OCI-LY3 (cell line): ENCODE data around the gene SYT2.
"Not testable (repeated sequence)": the region's sequence is repeated elsewhere in the genome, so short reads cannot be mapped to it uniquely, and the experiment has no call there.

Experiments
- EZH2phosphoT487 ChIP-seq: fragments of 200-600 bp; shearing (Covaris generic); IDR thresholded peaks from 2 replicates; pipeline ENCODE4 v1.6.1; 2018; ENCODE audit warnings: antibody characterized with exemption, mixed run types, low read depth
- TF ChIP-seq, protein P1 (sequence below): fragments of 200-600, 300-600 bp; sonication (generic); IDR thresholded peaks from 2 replicates; pipeline ENCODE4 v1.5.1; 2014; ENCODE audit warnings: antibody characterized with exemption, low read length, low read depth

DNA sequence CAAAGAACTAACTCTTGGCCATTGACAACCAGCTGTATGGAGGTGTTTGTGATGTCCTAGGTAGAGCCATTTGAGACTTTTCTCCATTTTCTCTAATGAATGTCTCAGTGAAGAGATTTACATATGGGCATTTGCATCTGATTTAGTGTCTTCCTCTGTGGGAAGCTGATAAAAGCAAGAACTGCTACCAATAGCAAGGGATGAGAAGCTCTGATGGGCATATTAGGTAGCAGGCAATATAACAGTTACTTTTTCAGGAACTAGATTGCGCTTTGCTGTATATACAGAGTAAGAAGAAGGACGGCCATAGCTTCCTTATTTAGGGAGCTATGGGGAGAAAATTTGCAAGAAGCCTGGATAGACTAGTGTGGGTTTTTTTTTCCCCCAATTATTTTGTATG, 169.4 kb downstream of the SYT2 start:
- TF ChIP-seq, protein P1, sequence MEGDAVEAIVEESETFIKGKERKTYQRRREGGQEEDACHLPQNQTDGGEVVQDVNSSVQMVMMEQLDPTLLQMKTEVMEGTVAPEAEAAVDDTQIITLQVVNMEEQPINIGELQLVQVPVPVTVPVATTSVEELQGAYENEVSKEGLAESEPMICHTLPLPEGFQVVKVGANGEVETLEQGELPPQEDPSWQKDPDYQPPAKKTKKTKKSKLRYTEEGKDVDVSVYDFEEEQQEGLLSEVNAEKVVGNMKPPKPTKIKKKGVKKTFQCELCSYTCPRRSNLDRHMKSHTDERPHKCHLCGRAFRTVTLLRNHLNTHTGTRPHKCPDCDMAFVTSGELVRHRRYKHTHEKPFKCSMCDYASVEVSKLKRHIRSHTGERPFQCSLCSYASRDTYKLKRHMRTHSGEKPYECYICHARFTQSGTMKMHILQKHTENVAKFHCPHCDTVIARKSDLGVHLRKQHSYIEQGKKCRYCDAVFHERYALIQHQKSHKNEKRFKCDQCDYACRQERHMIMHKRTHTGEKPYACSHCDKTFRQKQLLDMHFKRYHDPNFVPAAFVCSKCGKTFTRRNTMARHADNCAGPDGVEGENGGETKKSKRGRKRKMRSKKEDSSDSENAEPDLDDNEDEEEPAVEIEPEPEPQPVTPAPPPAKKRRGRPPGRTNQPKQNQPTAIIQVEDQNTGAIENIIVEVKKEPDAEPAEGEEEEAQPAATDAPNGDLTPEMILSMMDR: not testable (repeated sequence)
- not testable (repeated sequence) for TF ChIP-seq EZH2phosphoT487
